Right lobe of liver (tissue), 4 donors: ENCODE data around the gene MEX3A.

Source experiments
- CTCF ChIP-seq, 4 donors: fragments of 200-600 bp in 3 of 4; fragments of 450-650 bp in 1 of 4; IDR thresholded peaks; one replicate each; pipeline versions ENCODE4 v1.5.1 to v1.8.0; 2016 to 2022; ENCODE audit warnings: antibody characterized with exemption in 4 of 4, mild to moderate bottlenecking in 2 of 4
- POLR2A ChIP-seq: fragments of 450-650 bp; IDR thresholded peaks from one replicate; pipeline ENCODE4 v1.6.1; 2017; ENCODE audit warnings: antibody characterized with exemption, mild to moderate bottlenecking
- donor health status: DM: no; HTN: no; CAD: no.
- donor health status: DM: no; HTN: no; CAD: no.
- donor health status: DM: no; HTN: yes; CAD: no.

GRCh38 chr1:156026588-156026987, 55.7 kb downstream of the MEX3A start:
- TF ChIP-seq POLR2A (no peak), CTCF (IDR thresholded peaks at IDR 0.05) (no peak)
